AG10803 (cell line): ENCODE measurements around the gene FUT7.

Experiments used
- DNase-seq: peaks from one replicate; pipeline ENCODE4 v3.0.0; 2010; ENCODE audit warnings: low read depth
- H3K4me3 ChIP-seq: 2 replicates; pipeline ENCODE4 v1.5.1; 2011; ENCODE audit warnings: mild to moderate bottlenecking, low read length, control low read depth
- TF ChIP-seq, protein P1 (sequence below): conservative IDR thresholded peaks from 2 replicates; pipeline ENCODE4 v1.5.1; 2011; ENCODE audit warnings: mild to moderate bottlenecking, low read length, control low read depth, inconsistent platforms

The FUT7 gene

DNA sequence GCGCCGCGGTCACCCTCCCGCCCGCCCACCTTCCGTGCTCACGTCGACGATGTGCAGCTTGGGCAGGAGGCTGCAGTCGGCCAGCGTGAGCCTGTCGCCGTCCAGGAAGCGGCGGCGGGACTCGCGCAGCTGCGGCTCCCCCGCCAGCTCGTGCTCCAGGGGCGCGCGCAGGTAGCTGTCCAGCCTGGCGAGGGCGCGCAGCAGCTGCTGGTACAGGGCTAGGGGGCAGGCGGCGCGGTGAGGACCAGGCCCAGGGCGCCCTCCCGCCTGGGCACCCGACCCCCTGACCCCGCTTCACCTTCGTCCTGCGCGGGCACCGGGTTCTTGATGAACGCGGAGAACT lies 37.0 kb downstream of the FUT7 start:
- TF ChIP-seq, protein P1, sequence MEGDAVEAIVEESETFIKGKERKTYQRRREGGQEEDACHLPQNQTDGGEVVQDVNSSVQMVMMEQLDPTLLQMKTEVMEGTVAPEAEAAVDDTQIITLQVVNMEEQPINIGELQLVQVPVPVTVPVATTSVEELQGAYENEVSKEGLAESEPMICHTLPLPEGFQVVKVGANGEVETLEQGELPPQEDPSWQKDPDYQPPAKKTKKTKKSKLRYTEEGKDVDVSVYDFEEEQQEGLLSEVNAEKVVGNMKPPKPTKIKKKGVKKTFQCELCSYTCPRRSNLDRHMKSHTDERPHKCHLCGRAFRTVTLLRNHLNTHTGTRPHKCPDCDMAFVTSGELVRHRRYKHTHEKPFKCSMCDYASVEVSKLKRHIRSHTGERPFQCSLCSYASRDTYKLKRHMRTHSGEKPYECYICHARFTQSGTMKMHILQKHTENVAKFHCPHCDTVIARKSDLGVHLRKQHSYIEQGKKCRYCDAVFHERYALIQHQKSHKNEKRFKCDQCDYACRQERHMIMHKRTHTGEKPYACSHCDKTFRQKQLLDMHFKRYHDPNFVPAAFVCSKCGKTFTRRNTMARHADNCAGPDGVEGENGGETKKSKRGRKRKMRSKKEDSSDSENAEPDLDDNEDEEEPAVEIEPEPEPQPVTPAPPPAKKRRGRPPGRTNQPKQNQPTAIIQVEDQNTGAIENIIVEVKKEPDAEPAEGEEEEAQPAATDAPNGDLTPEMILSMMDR, result no peak
- no peak overlapping the region for H3K4me3 ChIP-seq

DNA sequence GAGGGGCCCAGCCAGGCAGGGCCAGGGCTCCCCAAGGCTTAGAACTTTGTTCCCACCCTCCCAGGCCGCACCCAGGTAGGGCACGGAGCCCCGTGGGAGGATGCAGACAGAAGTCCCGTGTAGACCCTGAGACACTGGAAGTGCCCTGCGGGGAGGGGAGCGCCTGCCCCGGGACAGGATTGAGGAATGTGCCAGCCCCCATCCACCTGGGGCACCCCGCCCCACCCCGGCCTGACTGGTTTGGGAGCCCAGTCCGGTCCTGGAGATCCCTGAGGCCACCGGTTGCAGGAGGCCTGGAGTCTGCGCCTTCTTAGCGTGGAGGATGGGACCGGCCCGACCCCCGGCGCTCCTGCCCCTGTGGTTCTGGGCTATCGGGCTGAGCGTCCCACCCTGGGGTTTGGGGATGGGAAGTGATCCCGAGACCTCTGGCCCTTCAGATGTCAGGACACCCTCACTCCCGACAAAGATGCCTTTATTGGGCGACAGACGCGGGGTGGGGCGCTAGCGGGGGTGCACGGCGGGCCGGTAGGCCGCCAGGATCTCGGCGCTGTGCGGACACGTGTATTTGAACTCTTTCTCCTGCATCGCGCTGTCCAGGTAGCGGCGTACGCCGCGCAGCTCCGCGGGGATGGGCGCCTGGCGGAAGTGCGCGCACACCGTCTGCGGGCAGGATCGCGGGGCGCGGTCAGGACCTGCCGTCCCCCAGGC lies 37.6 kb downstream of the FUT7 start:
- DNase-seq, result no peak
- TF ChIP-seq, protein P1, result no peak
- H3K4me3 ChIP-seq, result no peak overlapping the region

More for the DNA sequence above, 37.0 kb downstream of the FUT7 start:
- no peak for DNase-seq

DNA sequence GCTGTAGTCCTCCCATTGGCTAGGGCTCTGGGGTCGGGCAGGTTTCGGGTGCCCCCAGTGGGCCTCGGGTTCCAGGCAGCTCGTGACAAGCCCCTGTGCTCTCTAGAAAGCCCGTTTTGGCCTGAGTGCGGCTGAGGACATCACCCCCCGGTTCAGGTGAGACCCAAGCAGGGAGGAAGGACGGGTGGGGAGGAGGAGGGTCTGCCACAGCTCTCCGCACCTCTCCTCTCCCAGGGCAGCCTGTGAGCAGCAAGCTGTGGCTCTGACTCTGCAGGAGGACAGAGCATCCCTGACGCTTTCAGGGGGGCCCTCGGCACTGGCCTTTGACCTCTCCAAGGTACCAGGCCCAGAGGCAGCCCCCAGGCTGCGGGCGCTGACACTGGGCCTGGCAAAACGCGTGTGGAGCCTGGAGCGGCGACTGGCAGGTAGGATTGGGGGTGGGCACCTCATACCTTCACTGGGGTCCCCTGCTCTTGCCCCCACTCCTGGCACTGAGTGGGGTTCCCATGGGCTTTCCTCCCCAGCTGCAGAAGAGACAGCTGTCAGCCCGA lies 39.0 kb downstream of the FUT7 start:
- peak overlapping the region; percentile 74 for H3K4me3 ChIP-seq
- TF ChIP-seq, protein P1, result no peak
- no peak for DNase-seq

DNA sequence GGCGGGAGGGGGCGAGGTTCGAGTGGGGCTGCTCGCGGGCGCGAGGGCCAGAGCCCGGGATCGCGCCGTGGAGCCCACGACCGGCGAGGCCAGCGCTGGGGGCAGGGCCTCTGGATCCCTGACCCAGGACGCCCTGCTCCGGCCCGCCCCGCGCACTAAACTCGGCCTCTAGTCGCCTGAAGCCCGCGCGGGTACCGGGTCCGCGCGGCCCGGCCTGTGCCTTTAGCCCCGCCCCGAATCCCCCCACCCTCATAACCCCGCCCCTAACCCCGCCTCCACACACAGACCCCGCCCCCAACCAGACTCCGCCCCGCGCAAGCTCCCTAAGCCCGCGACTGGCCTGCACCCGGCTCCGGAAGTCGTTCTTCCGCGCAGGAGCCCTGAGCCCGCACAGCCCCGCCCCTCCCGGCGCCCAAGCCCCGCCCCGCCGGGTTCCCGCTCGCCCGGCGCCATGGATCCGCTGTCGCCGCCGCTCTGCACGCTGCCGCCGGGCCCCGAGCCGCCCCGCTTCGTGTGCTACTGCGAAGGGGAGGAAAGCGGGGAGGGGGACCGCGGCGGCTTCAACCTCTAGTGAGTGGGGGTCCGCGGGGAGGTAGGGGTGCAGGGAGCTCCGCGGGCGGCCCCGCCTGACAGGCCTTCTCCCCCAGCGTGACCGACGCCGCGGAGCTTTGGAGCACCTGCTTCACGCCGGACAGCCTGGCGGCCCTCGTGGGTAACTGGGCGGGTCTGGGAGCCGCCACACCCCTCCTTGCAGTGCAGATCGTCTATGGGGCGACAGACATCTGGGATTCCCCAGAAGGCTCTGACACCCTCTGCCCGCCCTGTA lies 39.7 kb downstream of the FUT7 start, which contains the start of gene PAXX:
TSS of gene PAXX (plus strand) at position 430 of the 826 bp plus-strand sequence. CDS start at position 452, 22 bp downstream.
- peak within 1 kb of the TSS; percentile 74 for H3K4me3 ChIP-seq
- DNase-seq, result peak; percentile 87
- TF ChIP-seq, protein P1, result no peak

DNA sequence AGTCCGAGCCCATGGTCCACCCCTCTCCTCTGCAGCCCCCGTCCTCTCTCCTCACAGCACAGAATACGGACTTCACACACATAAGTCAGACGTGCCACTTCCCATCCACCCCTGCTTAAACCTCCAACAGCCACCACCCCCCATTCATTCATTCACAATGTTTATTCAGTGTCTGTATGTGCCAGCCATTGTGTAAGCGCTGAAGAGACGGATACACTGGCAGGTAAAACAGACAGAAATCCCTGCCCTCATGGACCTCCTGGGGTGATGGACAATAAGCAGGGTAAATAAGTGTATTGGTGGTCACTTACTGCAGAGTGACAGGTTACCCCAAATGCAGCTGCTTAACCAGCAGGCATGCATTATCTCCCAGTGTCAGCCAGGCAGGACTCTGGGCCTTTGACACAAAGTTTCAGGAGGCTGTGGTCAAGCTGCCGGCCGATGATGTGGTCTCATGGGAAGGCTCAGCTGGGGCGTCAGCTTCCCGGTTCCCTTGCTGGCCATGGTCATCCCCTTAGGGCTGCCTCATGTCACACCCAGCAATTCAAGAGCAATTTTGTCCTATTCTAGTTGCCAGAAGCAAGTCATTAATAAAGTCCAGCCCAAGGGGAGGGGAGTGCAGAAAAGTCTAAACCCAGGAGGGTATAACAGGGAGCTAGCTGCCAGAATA lies 41.5 kb downstream of the FUT7 start:
- TF ChIP-seq, protein P1, result no peak
- DNase-seq, result no peak
- no peak overlapping the region for H3K4me3 ChIP-seq

DNA sequence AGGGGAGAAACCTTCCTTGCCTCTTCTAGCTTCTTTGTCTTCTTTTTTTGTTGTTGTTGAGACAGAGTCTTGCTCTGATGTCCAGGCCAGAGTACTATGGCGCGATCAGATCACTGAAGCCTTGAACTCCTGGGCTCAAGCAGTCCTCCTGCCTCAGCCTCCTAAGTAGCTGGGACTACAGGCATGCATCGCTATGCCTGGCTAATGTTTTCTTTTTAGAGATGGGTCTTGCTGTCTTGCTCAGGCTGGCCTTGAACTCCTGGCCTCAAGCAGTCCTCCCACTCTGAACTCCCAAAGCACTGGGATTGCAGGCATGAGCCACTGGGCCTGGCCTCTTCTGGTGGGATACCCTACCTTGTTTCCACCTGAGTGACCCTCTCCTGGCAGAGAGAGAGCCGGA lies 43.0 kb downstream of the FUT7 start:
- H3K4me3 ChIP-seq, result no peak overlapping the region
- TF ChIP-seq, protein P1, result no peak
- DNase-seq, result no peak
